Activated T-cell treated with anti-CD3 and anti-CD28 coated beads, Interleukin-2, amount 50 U/mL, for 72 hours (primary cell): ENCODE data around the gene PKNOX2. TPM values are rescaled to one million over a fixed set of nuclear protein-coding genes. Genes with fewer than 3 reads are reported as not detected.

ENCODE experiments used
- ATAC-seq, 2 donors: fragments of 150-1000 bp; cut with Tn5 transposase; replicated peaks in 1 of 2; 2 replicates each; pipeline ENCODE4 v1.10.0; 2021; ENCODE audit warnings: moderate library complexity in 2 of 2, mild to moderate bottlenecking in 1 of 2
- DNase-seq, 2 donors: peaks; one replicate each; pipeline ENCODE4 v3.0.0; 2021 to 2022; ENCODE audit warnings: mixed read lengths in 1 of 2
- H3K27ac Mint-ChIP-seq: one replicate; pipeline ENCODE4 v1.8.0; 2022; ENCODE audit warnings: mild to moderate bottlenecking, moderate library complexity, mixed read lengths
- H3K27me3 Mint-ChIP-seq: one replicate; pipeline ENCODE4 v1.8.0; 2022; ENCODE audit warnings: low read depth, mixed read lengths
- H3K36me3 Mint-ChIP-seq, 2 donors: one replicate each; pipeline ENCODE4 v1.8.0; 2022; ENCODE audit warnings: mixed read lengths in 2 of 2, mild to moderate bottlenecking in 1 of 2; ENCODE audit not compliant: insufficient read depth in 2 of 2
- H3K4me1 Mint-ChIP-seq: one replicate; pipeline ENCODE4 v1.8.0; 2022; ENCODE audit warnings: low read depth, mixed read lengths
- H3K4me3 Mint-ChIP-seq, 2 donors: one replicate each; pipeline ENCODE4 v1.8.0; 2022; ENCODE audit warnings: mild to moderate bottlenecking in 2 of 2, mixed read lengths in 2 of 2, moderate library complexity in 2 of 2
- H3K9me3 Mint-ChIP-seq, 2 donors: one replicate each; pipeline ENCODE4 v1.8.0; 2022; ENCODE audit warnings: mixed read lengths in 2 of 2
- total RNA-seq, 2 donors: library from RNA; stranded (reverse); gene quantifications; one replicate each; pipeline ENCODE4 v1.2.3, GENCODE V29; 2022

PKNOX2 gene
- total RNA-seq, 2 donors from 2014 or later = not detected

- no peak for ATAC-seq
- Mint-ChIP-seq H3K4me3 (no peak overlapping the region), H3K9me3 (no peaks in the 10 kb centered on the region), H3K36me3 (no peaks in the 10 kb centered on the region), H3K4me1 (no peaks in the 10 kb centered on the region), H3K27ac (no peak overlapping the region), H3K27me3 (peaks cover 31% of the 10 kb centered on the region)
- DNase-seq = no peak
Measured at GRCh38 chr11:125341676-125342075, 177.1 kb downstream of the PKNOX2 start.

- Mint-ChIP-seq H3K4me3 (no peak overlapping the region), H3K36me3 (no peaks in the 10 kb centered on the region)
- no peak for DNase-seq
Measured at GRCh38 chr11:125342281-125342930, 177.9 kb downstream of the PKNOX2 start.

GRCh38 chr11:125343086-125343717, 178.7 kb downstream of the PKNOX2 start:
- Mint-ChIP-seq H3K4me1 (no peaks in the 10 kb centered on the region), H3K27me3 (peaks cover 21% of the 10 kb centered on the region), H3K4me3 (no peak overlapping the region), H3K36me3 (no peaks in the 10 kb centered on the region), H3K9me3 (no peaks in the 10 kb centered on the region), H3K27ac (no peak overlapping the region)
- ATAC-seq (no peak), DNase-seq (no peak)

More at GRCh38 chr11:125342281-125342930, 177.9 kb downstream of the PKNOX2 start:
- ATAC-seq = no peak
- H3K27me3 Mint-ChIP-seq = peaks cover 29% of the 10 kb centered on the region
- H3K9me3 Mint-ChIP-seq = no peaks in the 10 kb centered on the region
- H3K27ac Mint-ChIP-seq = no peak overlapping the region
- H3K4me1 Mint-ChIP-seq = no peaks in the 10 kb centered on the region

- H3K27ac Mint-ChIP-seq = no peak overlapping the region
- no peaks in the 10 kb centered on the region for H3K36me3 Mint-ChIP-seq
- no peak overlapping the region for H3K4me3 Mint-ChIP-seq
- DNase-seq (no peak), ATAC-seq (no peak)
- H3K9me3 Mint-ChIP-seq = no peaks in the 10 kb centered on the region
- H3K4me1 Mint-ChIP-seq = no peaks in the 10 kb centered on the region
- peaks cover 16% of the 10 kb centered on the region for H3K27me3 Mint-ChIP-seq
Measured at GRCh38 chr11:125343718-125344131, 179.2 kb downstream of the PKNOX2 start.

GRCh38 chr11:125344846-125345420, 180.4 kb downstream of the PKNOX2 start:
- no peak for ATAC-seq
- DNase-seq = no peak
- Mint-ChIP-seq H3K36me3 (no peaks in the 10 kb centered on the region), H3K27me3 (peaks cover 16% of the 10 kb centered on the region), H3K4me3 (no peak overlapping the region), H3K27ac (no peak overlapping the region), H3K4me1 (no peaks in the 10 kb centered on the region), H3K9me3 (no peaks in the 10 kb centered on the region)

- ATAC-seq (no peak), DNase-seq (peak; percentile 45 to 47)
- H3K27me3 Mint-ChIP-seq = peaks cover 16% of the 10 kb centered on the region
- no peaks in the 10 kb centered on the region for H3K9me3 Mint-ChIP-seq
- H3K4me3 Mint-ChIP-seq = no peak overlapping the region
- no peaks in the 10 kb centered on the region for H3K4me1 Mint-ChIP-seq
- H3K27ac Mint-ChIP-seq = no peak overlapping the region
- H3K36me3 Mint-ChIP-seq = no peaks in the 10 kb centered on the region
Measured at GRCh38 chr11:125345421-125346178, 181.0 kb downstream of the PKNOX2 start.

- DNase-seq (no peak), ATAC-seq (no peak)
- Mint-ChIP-seq H3K27me3 (peaks cover 16% of the 10 kb centered on the region), H3K36me3 (no peaks in the 10 kb centered on the region), H3K4me3 (no peak overlapping the region), H3K4me1 (no peaks in the 10 kb centered on the region), H3K27ac (no peak overlapping the region), H3K9me3 (no peaks in the 10 kb centered on the region)
Measured at GRCh38 chr11:125346179-125346530, 181.6 kb downstream of the PKNOX2 start.

- H3K27ac Mint-ChIP-seq = no peak overlapping the region
- H3K4me1 Mint-ChIP-seq = no peaks in the 10 kb centered on the region
- H3K4me3 Mint-ChIP-seq = no peak overlapping the region
- DNase-seq = no peak
- H3K27me3 Mint-ChIP-seq = peaks cover 16% of the 10 kb centered on the region
- no peaks in the 10 kb centered on the region for H3K36me3 Mint-ChIP-seq
- no peak for ATAC-seq
- no peaks in the 10 kb centered on the region for H3K9me3 Mint-ChIP-seq
Measured at GRCh38 chr11:125346565-125347260, 182.2 kb downstream of the PKNOX2 start.

GRCh38 chr11:125347261-125347585, 182.7 kb downstream of the PKNOX2 start:
- H3K9me3 Mint-ChIP-seq = no peaks in the 10 kb centered on the region
- no peak overlapping the region for H3K27ac Mint-ChIP-seq
- no peaks in the 10 kb centered on the region for H3K4me1 Mint-ChIP-seq
- no peak overlapping the region for H3K4me3 Mint-ChIP-seq
- H3K36me3 Mint-ChIP-seq = no peaks in the 10 kb centered on the region
- no peak for ATAC-seq
- DNase-seq = no peak
- peaks cover 16% of the 10 kb centered on the region for H3K27me3 Mint-ChIP-seq

GRCh38 chr11:125348141-125348651, 183.6 kb downstream of the PKNOX2 start:
- H3K36me3 Mint-ChIP-seq = no peaks in the 10 kb centered on the region
- H3K9me3 Mint-ChIP-seq = no peaks in the 10 kb centered on the region
- H3K27ac Mint-ChIP-seq = no peak overlapping the region
- peaks cover 16% of the 10 kb centered on the region for H3K27me3 Mint-ChIP-seq
- ATAC-seq (no peak), DNase-seq (no peak)
- no peaks in the 10 kb centered on the region for H3K4me1 Mint-ChIP-seq
- no peak overlapping the region for H3K4me3 Mint-ChIP-seq

GRCh38 chr11:125348674-125349309, 184.2 kb downstream of the PKNOX2 start:
- Mint-ChIP-seq H3K27me3 (peaks cover 16% of the 10 kb centered on the region), H3K4me3 (no peak overlapping the region), H3K36me3 (no peaks in the 10 kb centered on the region), H3K27ac (no peak overlapping the region), H3K9me3 (no peaks in the 10 kb centered on the region), H3K4me1 (no peaks in the 10 kb centered on the region)
- DNase-seq (peak; percentile 53 to 57), ATAC-seq (no peak)

GRCh38 chr11:125350206-125351032, 185.9 kb downstream of the PKNOX2 start:
- DNase-seq (no peak), ATAC-seq (no peak)
- Mint-ChIP-seq H3K4me3 (no peak overlapping the region), H3K4me1 (no peaks in the 10 kb centered on the region), H3K27me3 (peaks cover 14% of the 10 kb centered on the region), H3K27ac (no peak overlapping the region), H3K9me3 (no peaks in the 10 kb centered on the region), H3K36me3 (no peaks in the 10 kb centered on the region)
